ENCODE results near the gene LAS1L.
A peak's percentile ranks its signal among the peaks of the same experiment; 100 is the strongest.
"Not testable (repeated sequence)": the region's sequence is repeated elsewhere in the genome, so short reads cannot be mapped to it uniquely, and the experiment has no call there.

The LAS1L gene

GRCh38 chrX:65517923-65518322, 16.7 kb downstream of the LAS1L start:
- DNase-seq (ENCODE audit: low spot score), result no peak

- peak; percentile 57 for DNase-seq (ENCODE audit: low spot score)
Observed at GRCh38 chrX:65516756-65517155, 17.8 kb downstream of the LAS1L start.

- DNase-seq (ENCODE audit: low spot score), result no peak
Observed at GRCh38 chrX:65513610-65514009, 21.0 kb downstream of the LAS1L start.

GRCh38 chrX:65509400-65509799, 25.2 kb downstream of the LAS1L start:
- DNase-seq (ENCODE audit: low spot score), result no peak

- no peak for DNase-seq (ENCODE audit: low spot score)
Observed at GRCh38 chrX:65508851-65509250, 25.7 kb downstream of the LAS1L start.

- DNase-seq (ENCODE audit: low spot score), result no peak
Observed at GRCh38 chrX:65502618-65503017, 32.0 kb downstream of the LAS1L start.

GRCh38 chrX:65493431-65493830, 41.2 kb downstream of the LAS1L start:
- DNase-seq (ENCODE audit: low spot score), result no peak

GRCh38 chrX:65491620-65492019, 43.0 kb downstream of the LAS1L start:
- no peak for DNase-seq (ENCODE audit: low spot score)

GRCh38 chrX:65488495-65488894, 46.1 kb downstream of the LAS1L start:
- no peak for DNase-seq (ENCODE audit: low spot score)

- DNase-seq (ENCODE audit: low spot score), result no peak
Observed at GRCh38 chrX:65480960-65481359, 53.6 kb downstream of the LAS1L start.

GRCh38 chrX:65479102-65479501, 55.5 kb downstream of the LAS1L start:
- not testable (repeated sequence) for DNase-seq (ENCODE audit: low spot score)

- DNase-seq (ENCODE audit: low spot score), result no peak
Observed at GRCh38 chrX:65476564-65476963, 58.0 kb downstream of the LAS1L start.

GRCh38 chrX:65463550-65463949, 71.0 kb downstream of the LAS1L start:
- DNase-seq (ENCODE audit: low spot score), result no peak
